Small intestine (tissue), 7 donors: ENCODE data around the gene ATP1A3. TPM values are rescaled to one million over a fixed set of nuclear protein-coding genes. Genes with fewer than 3 reads are reported as not detected.

ENCODE experiments used
- DNase-seq, 2 donors: peaks; one replicate each; pipeline versions ENCODE4 v3.0.0 to v3.0.0-alpha.2; 2013
- FAIRE-seq: peaks from 2 replicates; lab custom pipeline; 2012; peaks lifted over from hg19 to GRCh38; lab: Jason Lieb, UNC
- H3K27ac ChIP-seq, 3 donors: one replicate each; pipeline ENCODE4 v1.5.1; 2013; ENCODE audit warnings: low read length in 2 of 3, mild to moderate bottlenecking in 2 of 3, control low read depth in 1 of 3, inconsistent platforms in 1 of 3, low read depth in 1 of 3, moderate library complexity in 1 of 3
- H3K27me3 ChIP-seq, 3 donors: one replicate each; pipeline ENCODE4 v1.6.1; 2013; ENCODE audit warnings: low read length in 3 of 3, inconsistent platforms in 1 of 3; ENCODE audit not compliant: control insufficient read depth in 3 of 3, insufficient read depth in 3 of 3
- H3K36me3 ChIP-seq, 3 donors: one replicate each; pipeline ENCODE4 v1.6.1; 2013; ENCODE audit warnings: low read length in 3 of 3, inconsistent platforms in 1 of 3, low read depth in 1 of 3, mild to moderate bottlenecking in 1 of 3, moderate library complexity in 1 of 3; ENCODE audit not compliant: control insufficient read depth in 3 of 3, insufficient read depth in 2 of 3
- H3K4me1 ChIP-seq, 3 donors: one replicate each; pipeline ENCODE4 v1.6.1; 2013; ENCODE audit warnings: low read length in 2 of 3, inconsistent platforms in 1 of 3, low read depth in 1 of 3, mild to moderate bottlenecking in 1 of 3, moderate library complexity in 1 of 3; ENCODE audit not compliant: control insufficient read depth in 3 of 3, insufficient read depth in 2 of 3
- H3K4me3 ChIP-seq, 3 donors: one replicate each; pipeline ENCODE4 v1.5.1; 2013; ENCODE audit warnings: low read length in 3 of 3, control low read depth in 1 of 3, inconsistent platforms in 1 of 3, low read depth in 1 of 3, mild to moderate bottlenecking in 1 of 3, moderate library complexity in 1 of 3
- H3K9me3 ChIP-seq, 2 donors: one replicate each; pipeline ENCODE4 v1.6.1; 2013; ENCODE audit warnings: low read depth in 1 of 2, low read length in 1 of 2; ENCODE audit not compliant: control insufficient read depth in 2 of 2, insufficient read depth in 1 of 2
- WGBS, 3 donors: extraction: QIAGEN DNeasy Blood & Tissue Kit; methylation state at CpG; one replicate each; pipeline ENCODE4 v1.1.7; 2013; 5-methylcytosine and 5-hydroxymethylcytosine counted together
- polyA plus RNA-seq, 4 donors: library from polyadenylated mRNA; stranded (reverse) in 3 of 4; unstranded in 1 of 4; fragments of 200-250 nt in 3 of 4; fragments of 120-200 nt in 1 of 4; gene quantifications; one replicate each; pipeline versions ENCODE4 v1.2.1 to v1.2.3, GENCODE V29; 2013
- donor health status: healthy with polysubstance abuse.
- donor health status: control.
- donor health status: control.
- donor health status: Bipolar disorder and iron deficiency.
- donor health status: healthy.

ATP1A3 gene
- polyA plus RNA-seq, 4 donors: 0.81 to 4.3 (median 1.3) TPM; not detected in 1

DNA sequence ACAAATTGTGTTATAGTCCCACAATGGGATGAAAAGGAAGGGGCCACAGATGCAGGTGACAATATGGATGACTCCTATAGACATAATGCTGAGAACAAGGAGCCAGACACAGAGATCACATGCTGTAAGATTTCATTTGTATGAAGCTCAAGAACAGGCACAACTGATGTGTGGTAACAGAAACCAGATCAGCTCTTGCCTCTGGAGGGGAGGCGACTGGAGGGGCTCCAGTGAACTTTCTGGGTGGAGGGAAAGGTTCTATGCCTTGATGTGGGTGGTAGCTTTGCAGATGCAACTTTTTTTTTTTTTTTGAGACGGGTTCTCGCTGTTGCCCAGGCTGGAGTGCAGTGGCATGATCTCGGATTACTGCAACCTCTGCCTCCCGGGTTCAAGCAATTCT is 28.9 kb downstream of the ATP1A3 start:
- H3K27me3 ChIP-seq: no peaks in the 10 kb centered on the region
- DNase-seq: no peak
- H3K36me3 ChIP-seq: no peaks in the 10 kb centered on the region
- H3K4me3 ChIP-seq: no peak overlapping the region
- no peaks in the 10 kb centered on the region for H3K9me3 ChIP-seq
- peaks cover 0 to 11% (median 0%) of the 10 kb centered on the region in 3 donors for H3K4me1 ChIP-seq
- H3K27ac ChIP-seq: no peak overlapping the region
- FAIRE-seq: no peak
- 60 to 64% (median 61%) methylated on average over 4 to 5 of the region's 5 CpGs for WGBS, 3 donors

DNA sequence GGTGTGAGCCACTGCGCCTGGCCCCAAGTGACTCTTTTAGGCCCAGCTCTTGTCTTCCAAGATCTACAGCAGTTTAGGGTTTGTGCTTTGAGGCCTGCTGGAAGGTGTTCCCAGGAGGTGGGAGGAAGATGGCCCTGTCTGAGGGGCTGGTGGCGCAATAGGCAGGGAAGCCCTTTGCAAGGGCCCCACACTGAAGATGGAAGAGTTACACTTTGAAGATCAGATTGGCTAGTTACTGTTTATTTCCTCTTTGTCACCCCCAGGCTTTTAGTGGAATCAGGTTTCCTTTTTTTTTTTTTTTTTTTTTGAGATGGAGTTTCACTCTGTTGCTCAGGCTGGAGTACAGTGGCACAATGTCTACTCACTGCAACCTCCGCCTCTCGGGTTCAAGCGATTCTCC is 33.1 kb downstream of the ATP1A3 start:
- FAIRE-seq (no peak), DNase-seq (no peak)
- Histone ChIP-seq H3K4me1 (peaks cover 0 to 14% (median 3%) of the 10 kb centered on the region in 3 donors), H3K36me3 (peaks cover 0 to 15% (median under 1%) of the 10 kb centered on the region in 3 donors), H3K9me3 (no peaks in the 10 kb centered on the region), H3K27ac (no peak overlapping the region), H3K4me3 (no peak overlapping the region), H3K27me3 (no peaks in the 10 kb centered on the region)
- WGBS, 3 donors: 95 to 97% (median 95%) methylated on average over 5 of the region's 5 CpGs

DNA sequence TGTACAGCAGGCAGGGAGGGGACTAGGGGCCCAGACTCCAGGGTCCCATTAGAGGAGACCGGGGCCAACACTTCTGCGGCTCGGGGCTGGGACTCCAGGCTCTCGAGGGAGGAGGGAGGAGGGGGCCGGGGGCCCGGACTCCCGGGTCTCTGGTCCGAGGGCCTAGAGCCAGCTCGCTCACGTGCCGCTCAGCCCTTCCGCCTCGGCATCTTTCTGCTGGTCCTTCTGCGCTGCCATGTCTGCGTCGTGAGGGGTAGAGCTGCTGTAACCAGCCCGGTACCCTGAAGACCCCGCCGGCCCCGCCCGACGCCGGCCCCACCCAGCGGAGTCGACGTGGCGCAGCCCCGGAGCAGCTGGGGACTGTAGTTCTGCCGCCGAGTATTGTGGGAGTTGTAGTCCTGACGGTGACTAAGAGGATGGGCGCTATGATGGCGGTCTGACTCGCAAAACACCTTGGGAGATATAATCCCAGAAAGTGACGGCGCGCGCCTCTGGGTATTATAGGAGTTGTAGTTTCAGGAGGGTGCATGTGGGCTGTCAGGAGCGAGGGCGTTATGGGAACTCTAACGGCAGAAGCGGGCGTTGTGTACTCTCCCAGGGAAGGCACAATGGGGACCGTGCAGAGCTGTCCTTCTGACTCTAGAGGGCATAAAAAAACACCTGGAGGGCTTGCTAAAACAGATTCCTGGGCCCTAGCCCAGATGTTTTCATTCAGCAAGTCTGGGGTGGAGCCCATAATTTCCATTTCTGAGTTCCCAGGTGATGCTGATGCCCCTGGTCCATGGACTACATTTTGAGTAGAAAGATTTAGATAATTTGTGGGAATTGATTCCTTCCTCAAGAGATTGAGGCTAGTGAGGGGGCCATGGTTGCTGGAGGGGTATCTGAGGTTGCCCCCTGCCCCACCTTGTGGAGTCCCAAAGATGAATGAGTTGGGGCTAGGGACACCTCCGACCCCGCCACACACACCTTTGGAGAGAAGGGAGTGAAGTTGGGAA is 34.7 kb downstream of the ATP1A3 start, which contains the start of gene RABAC1:
Gene RABAC1 (minus strand): TSS at position 266 of the 998 bp plus-strand sequence. CDS start 29 bp downstream, at position 237.
- peak within 1 kb of the TSS; percentile 69 to 99 (median 79) for H3K4me3 ChIP-seq
- H3K36me3 ChIP-seq: peaks cover 0 to 23% (median 3%) of the 10 kb centered on the region in 3 donors
- FAIRE-seq (no peak), DNase-seq (peak; percentile 93 to 97)
- H3K4me1 ChIP-seq: peaks cover 0 to 20% (median 3%) of the 10 kb centered on the region in 3 donors
- H3K9me3 ChIP-seq: no peaks in the 10 kb centered on the region
- WGBS, 3 donors: 5 to 6% (median 5%) methylated on average over 39 to 46 of the region's 46 CpGs
- no peaks in the 10 kb centered on the region for H3K27me3 ChIP-seq
- H3K27ac ChIP-seq: peak within 1 kb of the TSS; percentile 89 to 99 (median 98)

DNA sequence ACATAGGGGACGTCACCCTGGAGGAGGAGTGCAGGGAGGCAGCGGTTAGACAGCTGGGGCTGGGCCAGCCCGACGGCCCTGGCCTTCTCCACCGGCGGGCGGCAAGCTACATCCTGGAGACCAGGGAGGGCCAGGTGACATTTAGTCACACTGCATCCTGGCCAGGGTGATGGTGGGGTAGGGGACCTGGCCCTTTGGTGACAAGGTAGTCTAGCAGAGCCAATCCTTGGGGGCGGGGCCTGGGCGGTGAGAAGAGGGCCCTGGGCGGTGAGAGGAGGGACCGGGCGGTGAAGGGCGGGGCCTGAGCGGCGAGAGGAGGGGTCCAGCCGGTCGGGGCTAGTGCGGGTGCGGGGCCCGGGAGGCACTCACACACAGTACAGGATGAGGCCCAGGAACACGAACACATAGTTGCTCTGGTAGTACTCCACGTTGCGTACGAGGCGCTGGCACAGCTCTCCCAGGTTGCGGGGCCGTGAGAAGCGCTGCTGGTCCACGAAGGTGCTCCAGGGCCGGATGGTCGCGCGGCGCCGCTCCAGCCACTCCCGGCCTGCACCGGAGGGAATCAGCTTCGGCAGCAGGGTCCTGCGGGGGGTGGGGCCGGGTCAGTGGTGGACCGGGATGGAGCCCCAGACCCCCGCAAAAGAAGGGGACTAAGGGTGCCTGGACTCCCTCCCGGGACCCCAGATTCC is 35.5 kb downstream of the ATP1A3 start:
- no peak for FAIRE-seq
- Histone ChIP-seq H3K4me1 (peaks cover 0 to 20% (median 3%) of the 10 kb centered on the region in 3 donors), H3K36me3 (peaks cover 0 to 23% (median 3%) of the 10 kb centered on the region in 3 donors), H3K27ac (peak overlapping the region; percentile 89 to 99 (median 98)), H3K27me3 (no peaks in the 10 kb centered on the region), H3K4me3 (peak overlapping the region; percentile 69 to 99 (median 79)), H3K9me3 (no peaks in the 10 kb centered on the region)
- 0 to 1% (median 0%) methylated on average over 34 to 43 of the region's 43 CpGs for WGBS, 3 donors
- peak; percentile 91 to 95 for DNase-seq

DNA sequence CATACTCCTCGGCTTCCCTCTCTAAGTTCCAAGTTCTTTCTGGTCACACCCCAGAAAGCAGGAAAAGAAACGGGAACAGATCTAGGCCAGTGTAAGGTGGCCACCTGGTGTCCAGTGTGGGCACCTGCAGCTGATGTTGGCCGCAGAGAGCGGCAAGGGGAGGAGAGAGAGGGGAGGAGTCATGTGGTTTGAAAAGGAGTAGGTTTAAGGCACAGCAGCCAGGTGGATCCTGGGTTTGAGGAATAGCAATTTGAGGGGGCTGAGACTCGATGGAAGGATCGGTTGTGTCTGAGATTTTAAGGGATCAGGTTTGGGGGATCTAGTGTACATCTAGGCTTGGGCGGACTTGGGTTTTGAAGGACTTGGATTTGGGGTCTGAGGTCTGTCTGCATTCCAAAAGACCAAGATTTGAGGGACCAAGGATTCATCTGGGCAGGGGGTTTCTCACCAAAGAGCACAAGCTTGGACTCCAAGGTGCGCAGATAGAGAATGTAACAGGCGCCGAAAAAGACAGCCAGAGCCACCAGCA is 36.1 kb downstream of the ATP1A3 start:
- peak overlapping the region; percentile 69 to 99 (median 79) for H3K4me3 ChIP-seq
- no peaks in the 10 kb centered on the region for H3K9me3 ChIP-seq
- 3 to 14% (median 14%) methylated on average over 10 of the region's 10 CpGs for WGBS, 3 donors
- FAIRE-seq (no peak), DNase-seq (peak; percentile 94 to 97)
- H3K4me1 ChIP-seq: peaks cover 0 to 20% (median 3%) of the 10 kb centered on the region in 3 donors
- no peaks in the 10 kb centered on the region for H3K27me3 ChIP-seq
- peak overlapping the region; percentile 94 to 99 (median 98) for H3K27ac ChIP-seq
- peaks cover 0 to 23% (median 3%) of the 10 kb centered on the region in 3 donors for H3K36me3 ChIP-seq

DNA sequence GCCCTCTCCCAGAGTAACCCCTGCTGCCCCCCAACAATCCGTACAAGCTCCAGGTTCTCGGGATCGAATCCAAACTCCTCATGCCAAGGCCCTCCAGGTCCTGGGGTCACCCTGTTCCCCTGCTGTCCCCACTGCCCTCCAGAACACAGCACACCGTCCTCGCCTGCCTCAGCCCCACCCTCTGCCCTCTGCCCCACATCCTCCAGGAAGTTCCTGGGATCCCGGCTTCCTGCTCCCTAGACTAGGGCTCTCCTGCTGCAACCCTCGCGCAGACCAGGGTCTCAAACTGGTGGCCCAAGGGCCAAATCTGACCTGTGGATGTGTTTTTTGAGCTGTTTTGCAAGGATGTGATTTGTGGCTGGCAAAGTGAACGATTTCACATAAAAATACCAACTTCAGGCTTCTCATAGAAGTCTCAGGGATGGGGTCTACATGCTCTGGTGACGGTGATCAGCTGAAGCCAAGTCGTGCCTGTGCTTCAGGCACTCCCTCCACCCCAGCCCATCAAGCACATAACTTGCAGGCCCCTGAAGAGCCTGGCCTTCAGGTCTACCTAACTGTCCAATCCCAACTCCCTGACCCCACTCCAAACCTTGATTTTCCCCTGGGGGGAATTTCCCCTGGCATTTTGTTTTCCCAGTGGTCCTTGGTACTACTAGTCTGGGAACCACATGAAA is 36.7 kb downstream of the ATP1A3 start:
- 25 to 65% (median 49%) methylated on average over 11 of the region's 11 CpGs for WGBS, 3 donors
- Histone ChIP-seq H3K27ac (peak overlapping the region; percentile 94 to 99 (median 98)), H3K36me3 (peaks cover 0 to 23% (median 3%) of the 10 kb centered on the region in 3 donors), H3K4me1 (peaks cover 0 to 20% (median 3%) of the 10 kb centered on the region in 3 donors), H3K9me3 (no peaks in the 10 kb centered on the region), H3K27me3 (no peaks in the 10 kb centered on the region), H3K4me3 (peak overlapping the region in 1 of 3 donors; percentile 24)
- peak; percentile 38 to 88 for DNase-seq
- FAIRE-seq: no peak

DNA sequence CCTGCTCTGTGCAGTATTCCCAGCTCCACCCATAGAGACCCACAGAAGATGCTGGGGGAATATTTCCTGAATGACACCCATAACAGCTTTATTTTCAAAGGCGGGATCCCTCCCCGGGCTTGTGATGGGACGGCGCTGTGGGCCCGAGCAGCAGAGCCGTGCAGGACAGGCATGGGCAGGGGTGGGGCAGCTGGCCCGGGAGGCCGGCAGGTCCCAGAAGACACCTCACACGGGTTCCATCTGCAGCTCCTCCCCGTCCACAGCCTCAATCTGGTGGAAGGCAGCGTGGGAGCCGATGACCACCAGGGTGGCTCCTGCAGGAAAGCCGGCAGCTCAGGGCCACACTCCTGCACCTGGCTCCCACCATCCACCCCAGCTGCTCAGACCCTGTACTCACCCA is 37.4 kb downstream of the ATP1A3 start:
- H3K4me3 ChIP-seq: peak overlapping the region in 1 of 3 donors; percentile 24
- H3K4me1 ChIP-seq: peaks cover 0 to 20% (median 3%) of the 10 kb centered on the region in 3 donors
- peak overlapping the region in 2 of 3 donors; percentile 94 to 98 for H3K27ac ChIP-seq
- H3K9me3 ChIP-seq: no peaks in the 10 kb centered on the region
- no peak for FAIRE-seq
- H3K36me3 ChIP-seq: peaks cover 0 to 23% (median 3%) of the 10 kb centered on the region in 3 donors
- H3K27me3 ChIP-seq: no peaks in the 10 kb centered on the region
- 32 to 83% (median 73%) methylated on average over 12 to 13 of the region's 13 CpGs for WGBS, 3 donors
- peak in 1 of 2 donors; percentile 23 for DNase-seq
